ENCODE measurements around the gene PLEKHO2.

- TF ChIP-seq TCF12 (IDR thresholded peaks at IDR 0.05; ENCODE audit: low read depth, low read length) = no peak
- TF ChIP-seq MAX (IDR thresholded peaks at IDR 0.05) = no peak
- TF ChIP-seq SRF (IDR thresholded peaks at IDR 0.05; ENCODE audit: low read depth, low read length) = no peak
- TF ChIP-seq, protein P1, sequence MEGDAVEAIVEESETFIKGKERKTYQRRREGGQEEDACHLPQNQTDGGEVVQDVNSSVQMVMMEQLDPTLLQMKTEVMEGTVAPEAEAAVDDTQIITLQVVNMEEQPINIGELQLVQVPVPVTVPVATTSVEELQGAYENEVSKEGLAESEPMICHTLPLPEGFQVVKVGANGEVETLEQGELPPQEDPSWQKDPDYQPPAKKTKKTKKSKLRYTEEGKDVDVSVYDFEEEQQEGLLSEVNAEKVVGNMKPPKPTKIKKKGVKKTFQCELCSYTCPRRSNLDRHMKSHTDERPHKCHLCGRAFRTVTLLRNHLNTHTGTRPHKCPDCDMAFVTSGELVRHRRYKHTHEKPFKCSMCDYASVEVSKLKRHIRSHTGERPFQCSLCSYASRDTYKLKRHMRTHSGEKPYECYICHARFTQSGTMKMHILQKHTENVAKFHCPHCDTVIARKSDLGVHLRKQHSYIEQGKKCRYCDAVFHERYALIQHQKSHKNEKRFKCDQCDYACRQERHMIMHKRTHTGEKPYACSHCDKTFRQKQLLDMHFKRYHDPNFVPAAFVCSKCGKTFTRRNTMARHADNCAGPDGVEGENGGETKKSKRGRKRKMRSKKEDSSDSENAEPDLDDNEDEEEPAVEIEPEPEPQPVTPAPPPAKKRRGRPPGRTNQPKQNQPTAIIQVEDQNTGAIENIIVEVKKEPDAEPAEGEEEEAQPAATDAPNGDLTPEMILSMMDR (IDR thresholded peaks at IDR 0.05; ENCODE audit: control extremely low read depth in 1 of 3, insufficient read depth in 1 of 3, low read depth in 1 of 3, low read length in 3 of 3) = no peak
- TF ChIP-seq EZH2 (IDR thresholded peaks at IDR 0.05; ENCODE audit: low read depth, low read length, severe bottlenecking) = no peak
Observed at GRCh38 chr15:64861331-64861730, 19.6 kb downstream of the PLEKHO2 start.

All from H1 (cell line).